RKO (cell line): ENCODE results near the gene UBXN6.

Experiments
- DNase-seq: peaks from one replicate; pipeline ENCODE4 v3.0.0-alpha.2; 2016; ENCODE audit warnings: low spot score

UBXN6 gene

DNA sequence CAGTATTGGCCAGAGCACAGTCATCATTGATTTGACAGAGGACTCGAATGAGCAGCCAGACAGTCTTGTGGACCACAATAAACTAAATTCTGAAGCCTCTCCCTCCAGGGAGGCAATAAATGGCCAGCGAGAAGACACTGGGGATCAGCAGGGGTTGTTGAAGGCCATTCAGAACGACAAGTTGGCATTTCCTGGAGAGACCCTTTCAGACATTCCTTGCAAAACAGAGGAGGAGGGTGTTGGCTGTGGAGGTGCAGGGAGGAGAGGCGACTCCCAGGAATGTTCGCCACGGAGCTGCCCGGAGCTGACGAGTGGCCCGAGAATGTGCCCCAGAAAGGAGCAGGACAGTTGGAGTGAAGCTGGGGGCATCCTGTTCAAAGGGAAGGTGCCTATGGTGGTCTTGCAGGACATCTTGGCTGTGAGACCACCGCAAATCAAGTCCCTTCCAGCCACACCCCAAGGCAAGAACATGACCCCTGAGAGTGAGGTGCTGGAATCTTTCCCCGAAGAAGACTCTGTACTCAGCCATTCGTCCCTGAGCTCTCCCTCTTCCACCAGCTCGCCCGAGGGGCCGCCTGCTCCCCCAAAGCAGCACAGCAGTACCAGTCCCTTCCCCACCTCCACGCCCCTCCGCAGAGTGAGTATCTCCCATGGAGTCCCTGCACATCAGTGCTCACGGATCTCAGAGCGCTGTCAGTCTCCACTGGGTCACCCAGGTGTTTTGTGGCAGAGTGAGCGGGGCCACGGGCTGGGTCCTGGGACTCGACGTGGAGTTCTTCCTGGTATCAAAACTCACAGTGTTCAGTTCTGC is 48.3 kb downstream of the UBXN6 start:
- DNase-seq: no peak

DNA sequence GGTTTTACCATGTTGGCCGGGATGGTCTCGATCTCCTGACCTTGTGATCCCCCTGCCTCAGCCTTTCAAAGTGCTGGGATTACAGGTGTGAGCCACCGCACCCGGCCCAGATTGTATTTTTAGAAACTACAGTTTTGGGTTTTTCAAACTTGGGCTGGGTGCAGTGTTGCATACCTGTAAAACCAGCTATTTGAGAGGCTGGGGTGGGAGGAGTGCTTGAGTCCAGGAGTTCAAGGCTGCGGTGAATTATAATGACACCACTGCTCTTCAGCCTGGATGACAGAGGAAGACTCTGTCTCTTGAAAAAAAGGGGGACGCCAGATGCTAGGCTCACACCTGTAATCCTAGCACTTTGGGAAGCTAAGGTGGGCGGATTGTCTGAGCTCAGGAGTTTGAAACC is 51.0 kb downstream of the UBXN6 start:
- DNase-seq: no peak

DNA sequence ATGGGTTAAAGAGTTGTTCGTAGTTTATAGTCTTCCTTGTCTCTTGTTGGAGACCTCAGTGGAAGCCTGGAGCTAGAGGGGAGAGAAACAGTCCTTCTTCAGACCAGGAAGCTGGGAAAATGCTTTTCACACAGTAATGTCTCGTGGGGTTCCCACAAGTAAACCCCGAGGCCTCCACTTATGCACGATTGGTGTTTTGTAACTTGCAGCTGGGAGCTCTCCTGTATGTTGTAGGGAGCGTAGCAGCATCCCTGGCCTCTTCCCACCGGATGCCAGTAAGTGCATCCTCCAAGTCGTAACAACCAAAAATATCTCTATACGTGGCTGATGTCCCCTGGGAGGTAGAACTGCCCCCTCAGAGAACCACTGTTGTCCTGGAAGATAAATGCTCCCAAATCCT is 51.6 kb downstream of the UBXN6 start:
- DNase-seq: no peak

DNA sequence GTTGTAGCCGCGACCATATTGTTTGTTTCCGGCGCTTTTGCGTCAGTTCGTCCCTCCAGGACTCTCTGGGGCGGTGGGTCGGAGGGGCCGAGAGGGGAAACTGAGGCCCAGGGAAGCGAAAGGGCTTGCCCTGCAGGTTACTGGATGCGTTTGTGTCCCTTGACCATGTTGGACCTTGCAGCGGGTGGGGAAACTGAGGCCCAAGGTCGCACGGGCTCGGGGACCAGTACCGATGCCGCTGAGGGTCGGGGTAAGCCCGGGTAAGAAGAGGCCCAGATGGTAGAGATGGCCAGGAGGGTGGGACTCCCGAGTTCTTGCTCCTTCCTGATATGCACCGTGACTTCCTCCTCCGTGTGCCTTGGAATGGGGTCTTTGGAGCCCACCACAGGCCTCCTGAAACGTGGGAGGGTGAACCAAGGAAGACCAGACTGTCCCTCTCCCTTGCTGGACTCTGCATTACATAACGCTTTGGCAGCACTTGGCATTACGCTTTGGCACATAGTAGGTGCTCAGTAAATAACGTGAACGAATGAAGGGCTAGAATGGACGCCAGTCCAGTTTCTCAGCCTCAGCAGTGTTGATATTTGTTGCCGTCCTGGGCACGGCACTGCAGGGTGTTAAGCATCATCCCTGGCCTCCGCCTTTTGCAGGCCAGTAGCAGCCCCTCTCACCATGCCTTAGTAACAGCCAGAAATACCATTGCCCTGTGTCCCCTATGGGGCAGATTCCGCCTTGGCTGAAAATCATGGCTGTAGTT is 54.4 kb downstream of the UBXN6 start:
- peak; percentile 54 for DNase-seq

DNA sequence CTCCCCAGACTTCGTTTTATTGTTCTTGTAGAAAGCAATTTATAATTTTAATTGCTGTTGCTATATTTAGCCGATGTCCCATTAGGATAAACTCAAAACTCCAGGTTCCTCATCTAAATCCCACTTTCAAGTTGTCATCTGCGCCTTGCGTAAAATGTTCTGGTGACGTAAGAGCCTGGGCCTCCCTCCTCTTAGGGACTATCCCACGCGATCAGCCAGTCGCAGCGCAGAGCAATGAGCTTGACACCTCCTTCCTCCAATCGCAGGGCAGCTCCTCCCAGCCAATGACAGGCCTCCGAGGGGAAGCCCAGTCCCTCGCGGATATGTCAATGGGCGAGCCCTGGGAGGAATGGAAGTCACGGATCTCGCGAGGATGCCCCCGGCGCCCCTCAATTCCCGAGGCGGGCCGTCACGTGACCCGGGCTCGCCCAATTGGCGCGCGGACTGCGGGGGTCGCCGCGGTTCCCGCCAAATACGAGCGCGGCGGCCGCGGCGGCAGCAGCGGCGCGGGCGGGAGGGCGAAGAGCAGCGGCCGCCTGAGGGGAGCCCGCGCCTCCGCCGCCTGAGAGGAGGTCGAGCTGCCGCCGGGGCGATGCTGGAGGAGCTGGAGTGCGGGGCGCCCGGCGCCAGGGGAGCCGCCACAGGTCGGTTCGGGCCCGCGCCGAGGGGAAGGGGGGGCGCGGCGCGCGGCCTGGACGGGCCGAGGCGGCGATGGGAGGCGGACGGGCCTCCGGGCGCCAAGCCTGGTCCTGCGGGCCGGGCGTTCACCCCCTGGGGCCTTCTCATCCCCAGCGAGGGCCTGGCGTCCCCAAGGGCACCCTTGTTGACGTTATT is 55.2 kb downstream of the UBXN6 start, which contains the start of gene CHAF1A:
TSS of gene CHAF1A (plus strand) at position 470 of the 834 bp plus-strand sequence. CDS start at position 593, 123 bp downstream.
- DNase-seq: peak; percentile 100

DNA sequence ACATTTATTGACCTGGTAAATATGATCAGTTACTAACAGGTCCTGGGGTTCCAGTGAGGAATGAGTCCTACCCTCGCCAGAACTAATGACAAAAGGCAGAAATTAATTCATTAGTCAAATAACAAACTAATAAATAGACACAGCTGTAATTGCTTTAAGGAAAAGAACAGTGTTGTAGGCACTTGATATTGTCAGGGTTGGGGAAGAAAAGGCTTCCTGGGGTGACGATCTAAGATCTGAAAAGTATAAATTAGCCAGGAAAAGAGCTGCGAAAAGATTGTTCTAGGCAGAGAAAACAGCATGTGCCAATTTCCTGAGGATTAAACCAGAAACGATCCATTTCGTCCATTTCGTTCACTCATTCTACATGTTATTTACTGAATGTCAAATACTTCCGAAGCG is 55.8 kb downstream of the UBXN6 start:
- DNase-seq: peak; percentile 8

DNA sequence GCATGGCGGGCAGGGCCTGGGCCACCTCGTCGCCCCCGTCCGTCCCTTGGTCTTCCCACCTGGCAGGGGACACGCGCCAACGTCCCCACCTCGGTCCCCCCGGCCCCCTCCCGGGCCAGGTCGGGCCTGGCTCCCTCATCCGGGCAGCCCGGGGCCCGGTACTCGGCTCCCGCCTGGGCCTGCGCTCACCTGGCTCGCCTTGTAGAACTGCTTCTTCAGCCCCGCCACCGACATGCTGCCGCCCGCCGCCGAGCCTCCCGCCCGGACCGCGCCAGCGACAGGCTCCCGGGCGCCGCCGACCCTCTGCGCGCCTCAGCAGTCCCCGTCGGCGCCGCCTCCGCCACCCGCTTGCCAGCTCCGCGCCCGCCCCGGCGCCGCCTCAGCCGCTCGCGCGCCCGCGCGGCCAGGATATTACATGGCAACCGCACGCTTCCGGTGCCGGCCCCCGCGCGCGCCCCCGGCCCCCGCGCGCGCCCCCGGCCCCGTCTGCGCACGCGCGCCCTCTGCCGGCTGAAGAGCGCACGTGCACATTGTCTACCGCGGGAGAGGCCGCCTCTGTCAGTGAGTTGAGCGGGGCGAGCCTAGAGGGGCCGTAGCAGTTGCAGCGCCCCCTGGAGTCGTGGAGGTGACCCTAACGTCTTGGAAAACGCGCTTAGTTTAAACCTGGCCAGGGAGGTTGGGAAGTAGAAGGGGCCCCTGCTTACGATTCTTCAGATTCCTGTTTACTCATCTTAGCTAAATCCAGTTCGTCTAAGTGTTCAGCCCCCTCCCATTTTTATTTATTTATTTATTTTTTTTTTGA is 57.3 kb downstream of the UBXN6 start, which contains the start of gene SH3GL1:
TSS of gene SH3GL1 (minus strand) at position 413 of the 802 bp plus-strand sequence. CDS start at position 234, 179 bp downstream.
- peak; percentile 92 for DNase-seq

DNA sequence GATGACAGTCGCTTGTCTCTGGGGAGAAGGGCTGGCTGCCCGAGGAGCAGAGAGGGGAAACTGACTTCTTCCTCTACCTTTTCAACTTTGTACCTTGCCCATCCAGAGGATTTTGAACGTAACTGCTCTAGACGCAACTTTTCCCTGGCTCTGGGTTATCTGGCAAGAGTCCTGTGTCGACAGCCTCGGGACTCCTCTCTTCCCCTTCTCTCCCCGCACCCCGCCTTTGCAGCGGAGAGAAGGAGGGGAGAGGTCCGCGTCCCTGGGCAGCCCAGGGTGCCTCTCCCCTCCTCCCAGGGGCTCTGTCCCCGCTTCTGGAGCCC is 57.8 kb downstream of the UBXN6 start:
- peak; percentile 24 for DNase-seq

DNA sequence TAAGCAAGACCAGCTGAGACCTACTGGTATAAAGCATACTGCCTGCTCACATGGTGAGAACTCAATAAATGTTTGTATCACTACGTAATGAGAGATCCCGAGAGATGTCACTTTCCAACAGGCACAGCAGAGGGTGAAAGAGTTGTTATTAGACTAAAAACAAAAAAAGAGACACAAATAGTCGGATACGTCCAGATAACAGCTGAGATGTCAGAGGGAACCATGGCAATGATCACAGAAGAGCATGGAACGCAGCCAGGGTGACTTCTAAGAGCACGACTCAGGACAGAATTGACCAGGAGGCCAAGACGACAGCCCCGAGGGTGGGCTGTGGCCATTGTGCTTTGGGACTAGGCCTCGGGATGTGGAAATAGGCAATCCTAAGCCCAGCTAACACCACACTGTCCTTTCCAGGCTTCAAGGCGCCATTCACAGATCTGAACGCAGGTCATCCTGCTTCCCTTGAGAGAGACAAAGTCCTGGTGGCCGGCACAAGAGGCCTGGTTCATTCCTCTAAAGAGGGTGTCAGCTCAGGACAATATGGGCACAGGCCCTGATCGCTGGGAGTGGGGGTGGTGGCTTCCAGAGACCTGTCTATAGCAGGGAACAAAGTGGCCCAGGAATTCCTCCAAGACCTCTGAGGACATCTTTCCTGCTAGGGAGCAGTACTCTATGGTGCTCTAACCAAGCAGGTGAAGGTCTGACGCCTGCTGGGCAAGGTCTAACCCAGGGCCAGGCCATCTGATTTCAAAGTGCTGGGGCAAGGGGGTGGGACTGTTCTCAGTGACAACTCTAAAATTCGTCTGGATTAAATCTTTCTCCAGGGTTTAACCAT is 60.4 kb downstream of the UBXN6 start:
- no peak for DNase-seq
